KOPT-K1 (cell line): ENCODE data around the gene ABTB2.
"Not testable (repeated sequence)": the region's sequence is repeated elsewhere in the genome, so short reads cannot be mapped to it uniquely, and the experiment has no call there.

Experiments used
- H3K27ac ChIP-seq: fragments of 200-600 bp; sonication (generic); 2 replicates; pipeline ENCODE4 v1.5.1; 2016; ENCODE audit warnings: antibody characterized with exemption, mild to moderate bottlenecking, low read depth, low read length; ENCODE audit not compliant: poor library complexity, severe bottlenecking
- H3K36me3 ChIP-seq: fragments of 200-600 bp; sonication (generic); 2 replicates; pipeline ENCODE4 v1.5.1; 2017; ENCODE audit warnings: antibody characterized with exemption, mild to moderate bottlenecking, low read length, moderate library complexity; ENCODE audit not compliant: insufficient read depth
- H3K9me3 ChIP-seq: fragments of 200-600 bp; sonication (generic); 2 replicates; pipeline ENCODE4 v1.5.1; 2017; ENCODE audit warnings: antibody characterized with exemption, low read length, mild to moderate bottlenecking; ENCODE audit not compliant: insufficient read depth, poor library complexity, severe bottlenecking

ABTB2 gene

GRCh38 chr11:34250211-34250610 is 107.6 kb downstream of the ABTB2 start:
- Histone ChIP-seq H3K27ac (no peak overlapping the region), H3K9me3 (no peaks in the 10 kb centered on the region), H3K36me3 (no peaks in the 10 kb centered on the region)

GRCh38 chr11:34249439-34249838 is 108.4 kb downstream of the ABTB2 start:
- Histone ChIP-seq H3K27ac (peak overlapping the region; percentile 35), H3K36me3 (no peaks in the 10 kb centered on the region), H3K9me3 (no peaks in the 10 kb centered on the region)

DNA sequence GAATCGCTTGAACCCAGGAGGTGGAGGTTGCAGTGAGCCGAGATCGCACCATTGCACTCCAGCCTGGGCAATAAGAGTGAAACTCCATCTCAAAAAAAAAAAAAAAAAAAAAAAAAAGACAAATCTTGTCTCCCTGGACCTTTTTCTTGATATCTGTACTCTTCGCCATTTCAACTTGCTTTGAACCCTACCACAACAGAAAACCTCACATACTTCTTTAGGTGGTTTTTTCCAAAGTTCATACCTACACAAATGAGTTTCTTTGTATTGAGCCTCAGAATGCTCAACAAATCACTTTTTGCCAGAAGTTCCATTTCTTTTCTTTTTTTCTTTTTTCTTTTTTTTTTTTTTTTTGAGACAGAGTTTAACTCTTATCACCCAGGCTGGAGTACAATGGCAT is 111.3 kb downstream of the ABTB2 start:
- not testable (repeated sequence) for H3K9me3 ChIP-seq, H3K36me3 ChIP-seq, H3K27ac ChIP-seq

GRCh38 chr11:34245041-34245440 is 112.8 kb downstream of the ABTB2 start:
- Histone ChIP-seq H3K9me3 (no peaks in the 10 kb centered on the region), H3K36me3 (no peaks in the 10 kb centered on the region), H3K27ac (no peak overlapping the region)

GRCh38 chr11:34243600-34244464 is 114.0 kb downstream of the ABTB2 start:
- Histone ChIP-seq H3K36me3 (no peaks in the 10 kb centered on the region), H3K27ac (no peak overlapping the region), H3K9me3 (no peaks in the 10 kb centered on the region)

GRCh38 chr11:34242037-34242625 is 115.7 kb downstream of the ABTB2 start:
- H3K36me3 ChIP-seq, result no peaks in the 10 kb centered on the region
- no peak overlapping the region for H3K27ac ChIP-seq
- H3K9me3 ChIP-seq, result no peaks in the 10 kb centered on the region

DNA sequence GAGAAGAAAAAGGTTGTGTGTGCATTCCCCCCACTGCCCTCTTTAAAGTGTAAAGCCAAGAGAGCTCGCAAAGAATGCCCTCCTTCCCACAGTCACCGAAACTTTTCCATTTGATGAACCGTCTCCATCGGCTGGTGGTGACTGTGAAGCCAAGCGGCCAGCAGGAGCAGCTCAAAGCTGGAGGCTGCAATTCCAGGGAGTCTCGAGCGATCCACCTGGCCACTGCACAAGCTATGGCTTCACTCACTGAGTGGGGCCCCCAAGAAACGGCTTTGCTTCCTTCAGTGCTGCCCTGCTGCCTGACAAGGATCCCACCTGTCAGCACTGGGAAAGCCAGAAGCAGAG is 117.7 kb downstream of the ABTB2 start:
- Histone ChIP-seq H3K27ac (no peak overlapping the region), H3K36me3 (no peaks in the 10 kb centered on the region), H3K9me3 (no peaks in the 10 kb centered on the region)

GRCh38 chr11:34239465-34240149 is 118.2 kb downstream of the ABTB2 start:
- H3K27ac ChIP-seq, result no peak overlapping the region
- no peaks in the 10 kb centered on the region for H3K9me3 ChIP-seq
- no peaks in the 10 kb centered on the region for H3K36me3 ChIP-seq

- Histone ChIP-seq H3K36me3 (no peaks in the 10 kb centered on the region), H3K9me3 (no peaks in the 10 kb centered on the region), H3K27ac (no peak overlapping the region)
Observed at GRCh38 chr11:34238966-34239365, 118.8 kb downstream of the ABTB2 start.

GRCh38 chr11:34238533-34238932 is 119.3 kb downstream of the ABTB2 start:
- H3K27ac ChIP-seq, result no peak overlapping the region
- no peaks in the 10 kb centered on the region for H3K36me3 ChIP-seq
- no peaks in the 10 kb centered on the region for H3K9me3 ChIP-seq

- H3K9me3 ChIP-seq, result no peaks in the 10 kb centered on the region
- H3K27ac ChIP-seq, result no peak overlapping the region
- no peaks in the 10 kb centered on the region for H3K36me3 ChIP-seq
Observed at GRCh38 chr11:34236572-34236971, 121.2 kb downstream of the ABTB2 start.

DNA sequence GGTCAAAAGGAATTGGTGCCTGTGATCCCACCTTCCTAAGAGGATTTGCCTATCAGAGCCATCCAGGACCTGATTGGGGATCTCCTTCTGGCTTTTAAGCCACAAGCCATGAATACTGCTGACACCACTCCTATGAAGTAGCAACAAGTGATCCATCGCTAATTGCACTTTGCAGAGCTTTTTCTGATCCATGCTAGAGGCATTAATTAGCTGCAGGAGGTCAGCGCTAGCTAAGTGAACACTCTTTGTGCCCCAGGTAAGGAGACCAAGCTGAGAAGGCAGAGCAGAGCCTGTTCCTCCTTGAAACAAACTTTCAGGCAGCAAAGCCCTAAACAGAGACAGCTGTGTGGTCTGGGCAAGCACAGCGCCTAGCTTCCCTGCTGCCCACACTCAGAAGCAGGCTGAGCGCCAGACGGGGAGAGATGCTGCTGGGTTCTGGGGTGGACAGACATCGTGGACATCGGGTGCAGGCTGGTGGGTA is 122.2 kb downstream of the ABTB2 start:
- no peaks in the 10 kb centered on the region for H3K36me3 ChIP-seq
- H3K9me3 ChIP-seq, result no peaks in the 10 kb centered on the region
- no peak overlapping the region for H3K27ac ChIP-seq

- Histone ChIP-seq H3K9me3 (no peaks in the 10 kb centered on the region), H3K27ac (no peak overlapping the region), H3K36me3 (no peaks in the 10 kb centered on the region)
Observed at GRCh38 chr11:34235189-34235588, 122.6 kb downstream of the ABTB2 start.

GRCh38 chr11:34234086-34234740 is 123.6 kb downstream of the ABTB2 start:
- Histone ChIP-seq H3K27ac (peak overlapping the region; percentile 34), H3K36me3 (no peaks in the 10 kb centered on the region), H3K9me3 (no peaks in the 10 kb centered on the region)

DNA sequence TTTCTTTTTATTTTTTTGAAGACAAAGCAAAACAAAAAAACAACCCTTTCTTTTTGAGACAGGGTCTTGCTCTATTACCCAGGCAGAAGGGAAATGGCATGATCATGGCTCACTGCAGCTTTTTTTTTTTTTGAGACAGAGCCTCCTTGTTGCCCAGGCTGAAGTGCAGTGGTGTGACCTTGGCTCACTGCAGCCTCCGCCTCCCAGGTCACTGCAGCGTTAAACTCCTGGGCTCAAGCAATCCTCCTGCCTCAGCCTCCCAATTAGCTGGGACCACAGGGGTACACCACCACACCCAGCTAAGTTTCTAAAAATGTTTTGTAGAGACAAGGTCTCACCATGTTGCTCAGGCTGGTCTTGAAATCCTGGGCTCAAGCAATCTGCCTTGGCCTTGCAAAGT is 124.6 kb downstream of the ABTB2 start:
- Histone ChIP-seq H3K36me3 (no peaks in the 10 kb centered on the region), H3K27ac (no peak overlapping the region), H3K9me3 (no peaks in the 10 kb centered on the region)
